Activated B cell treated with CpG ODN at 0.5 μM for 24 hours (primary cell): ENCODE results near the gene KCNJ10. TPM values are rescaled to one million over a fixed set of nuclear protein-coding genes. Genes with fewer than 3 reads are reported as not detected.

ENCODE experiments used
- ATAC-seq: fragments of 200-7000 bp; cut with Tn5 transposase; one replicate; pipeline ENCODE4 v1.10.0; 2021; ENCODE audit warnings: low read depth, mild to moderate bottlenecking, moderate library complexity
- CTCF ChIA-PET: fragments of 350-600 bp; sonication (Branson Sonifier 250); formaldehyde crosslinking; loops from one replicate; lab custom pipeline; 2021; ENCODE audit warnings: antibody characterized with exemption; lab: Charles Lee
- POLR2A ChIA-PET: fragments of 350-600 bp; sonication (Branson Sonifier 250); formaldehyde crosslinking; loops from one replicate; lab custom pipeline; 2021; ENCODE audit warnings: antibody characterized with exemption; lab: Charles Lee
- DNase-seq: peaks from one replicate; pipeline ENCODE4 v3.0.0; 2022
- H3K27ac Mint-ChIP-seq: one replicate; pipeline ENCODE4 v1.8.0; 2020; ENCODE audit warnings: mixed read lengths
- H3K27me3 Mint-ChIP-seq: one replicate; pipeline ENCODE4 v1.8.0; 2021; ENCODE audit warnings: mixed read lengths
- H3K36me3 Mint-ChIP-seq: one replicate; pipeline ENCODE4 v1.8.0; 2021; ENCODE audit warnings: low read depth, mixed read lengths
- H3K4me1 Mint-ChIP-seq: one replicate; pipeline ENCODE4 v1.8.0; 2021; ENCODE audit warnings: mixed read lengths
- H3K4me3 Mint-ChIP-seq: one replicate; pipeline ENCODE4 v1.8.0; 2020; ENCODE audit warnings: mild to moderate bottlenecking, mixed read lengths
- H3K9me3 Mint-ChIP-seq: one replicate; pipeline ENCODE4 v1.8.0; 2020; ENCODE audit warnings: mixed read lengths
- intact Hi-C: fragments of 100-400 bp; cut with micrococcal nuclease; formaldehyde crosslinking; loops from one replicate; pipeline ENCODE4 v1.15.1; 2024
- total RNA-seq: library from RNA; stranded (reverse); gene quantifications from 2 replicates; pipeline ENCODE4 v1.2.3, GENCODE V29; 2022
- TF ChIP-seq, protein P1 (sequence below): fragments of 200-600 bp; IDR thresholded peaks from one replicate; pipeline ENCODE4 v1.8.0; 2022; ENCODE audit warnings: antibody characterized with exemption, mild to moderate bottlenecking

Gene KCNJ10
- total RNA-seq, 1 donor from 2014 or later = not detected

DNA sequence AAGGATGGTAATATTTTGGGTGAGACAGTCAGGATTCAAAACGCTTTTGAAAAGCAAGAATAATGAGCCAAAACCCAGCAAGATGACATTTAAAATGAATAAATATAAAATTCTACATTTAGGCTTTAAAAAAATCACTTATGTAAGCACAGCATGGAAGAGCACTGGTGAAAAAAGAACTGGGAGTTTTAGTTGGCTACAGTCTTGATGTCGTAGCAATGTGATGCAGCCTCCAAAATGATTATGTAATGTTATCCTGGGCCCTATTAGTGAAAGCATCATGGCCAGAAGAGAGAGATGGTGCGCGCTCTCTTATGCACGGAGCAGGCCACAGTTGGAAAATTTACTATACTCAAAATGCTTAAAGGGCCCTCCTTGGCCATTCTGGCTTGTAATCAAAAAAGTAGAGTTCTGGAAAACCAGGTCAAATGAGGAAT lies 16.5 kb upstream of the KCNJ10 start:
- POLR2A ChIA-PET = interaction anchor here (1.4 to 2.7 kb wide), 2 partner anchors 10 to 12 kb away, joined by 4 to 11 read pairs; partner anchors contain the start of gene IGSF8
- DNase-seq (no peak), ATAC-seq (no peak)
- intact Hi-C loops = no loop called here
- Mint-ChIP-seq H3K36me3 (peaks cover 53% of the 10 kb centered on the region), H3K4me3 (no peak overlapping the region), H3K4me1 (peaks cover 14% of the 10 kb centered on the region), H3K27me3 (peaks cover 12% of the 10 kb centered on the region), H3K9me3 (no peaks in the 10 kb centered on the region), H3K27ac (no peak overlapping the region)
- TF ChIP-seq, protein P1, sequence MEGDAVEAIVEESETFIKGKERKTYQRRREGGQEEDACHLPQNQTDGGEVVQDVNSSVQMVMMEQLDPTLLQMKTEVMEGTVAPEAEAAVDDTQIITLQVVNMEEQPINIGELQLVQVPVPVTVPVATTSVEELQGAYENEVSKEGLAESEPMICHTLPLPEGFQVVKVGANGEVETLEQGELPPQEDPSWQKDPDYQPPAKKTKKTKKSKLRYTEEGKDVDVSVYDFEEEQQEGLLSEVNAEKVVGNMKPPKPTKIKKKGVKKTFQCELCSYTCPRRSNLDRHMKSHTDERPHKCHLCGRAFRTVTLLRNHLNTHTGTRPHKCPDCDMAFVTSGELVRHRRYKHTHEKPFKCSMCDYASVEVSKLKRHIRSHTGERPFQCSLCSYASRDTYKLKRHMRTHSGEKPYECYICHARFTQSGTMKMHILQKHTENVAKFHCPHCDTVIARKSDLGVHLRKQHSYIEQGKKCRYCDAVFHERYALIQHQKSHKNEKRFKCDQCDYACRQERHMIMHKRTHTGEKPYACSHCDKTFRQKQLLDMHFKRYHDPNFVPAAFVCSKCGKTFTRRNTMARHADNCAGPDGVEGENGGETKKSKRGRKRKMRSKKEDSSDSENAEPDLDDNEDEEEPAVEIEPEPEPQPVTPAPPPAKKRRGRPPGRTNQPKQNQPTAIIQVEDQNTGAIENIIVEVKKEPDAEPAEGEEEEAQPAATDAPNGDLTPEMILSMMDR = no peak
- CTCF ChIA-PET = interaction anchor here (0.9 to 7.6 kb wide), 8 partner anchors 11 to 290 kb away, joined by 3 to 81 read pairs (median 14); partner anchors contain the start of gene IGSF8

DNA sequence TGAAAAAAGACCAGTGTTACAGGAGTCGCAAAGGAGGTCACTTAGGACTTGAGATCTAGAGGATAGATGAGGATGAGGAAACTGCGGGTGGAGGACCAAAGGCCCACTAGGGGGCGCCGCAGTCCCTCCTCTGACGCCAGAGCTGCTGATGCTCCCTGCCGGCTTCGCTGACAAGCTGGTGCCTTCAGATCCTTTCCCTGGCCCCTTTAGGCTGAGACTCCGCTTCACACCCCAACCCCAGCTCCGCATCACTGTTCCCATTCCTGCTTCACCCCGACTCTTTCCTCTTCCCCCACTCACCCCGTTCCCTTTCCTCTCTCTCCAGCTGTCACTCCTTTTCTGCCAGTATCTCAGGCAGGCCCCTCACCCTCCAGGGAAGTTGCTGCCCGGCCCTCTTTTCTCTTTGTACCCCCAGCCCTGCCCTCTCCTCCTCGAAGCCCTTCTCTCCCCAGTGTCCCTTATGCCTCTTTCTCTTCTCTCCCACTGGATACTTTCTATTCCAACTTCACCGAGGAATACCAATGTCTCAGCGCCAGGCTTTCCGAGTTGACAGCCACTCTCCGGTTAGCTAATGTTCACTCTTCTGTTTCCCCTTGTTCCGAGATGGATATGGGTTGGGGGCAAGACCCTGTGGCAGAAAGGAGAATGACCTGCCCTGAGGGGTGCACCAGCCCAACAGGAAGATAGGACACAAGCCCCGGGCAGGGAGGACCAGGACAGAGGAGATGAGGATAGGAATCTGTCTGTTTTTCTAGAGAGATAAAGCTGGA lies 15.9 kb upstream of the KCNJ10 start:
- CTCF ChIA-PET = interaction anchor here (0.7 to 7.6 kb wide), 16 partner anchors 10 to 290 kb away, joined by 3 to 81 read pairs (median 6); partner anchors contain the start of gene IGSF8
- Mint-ChIP-seq H3K36me3 (peaks cover 47% of the 10 kb centered on the region), H3K27me3 (peaks cover 16% of the 10 kb centered on the region), H3K27ac (no peak overlapping the region), H3K4me3 (no peak overlapping the region), H3K9me3 (no peaks in the 10 kb centered on the region), H3K4me1 (peaks cover 14% of the 10 kb centered on the region)
- DNase-seq (peak; percentile 60), ATAC-seq (peak; percentile 68)
- POLR2A ChIA-PET = interaction anchor here (2.7 kb wide), 1 partner anchor 13 kb away, joined by 11 read pairs; the partner anchor contains the start of gene IGSF8
- TF ChIP-seq, protein P1 = no peak
- intact Hi-C loops = loop anchor here (1.0 kb wide), 2 partner anchors 166 to 290 kb away; no protein-coding TSS in a partner anchor

DNA sequence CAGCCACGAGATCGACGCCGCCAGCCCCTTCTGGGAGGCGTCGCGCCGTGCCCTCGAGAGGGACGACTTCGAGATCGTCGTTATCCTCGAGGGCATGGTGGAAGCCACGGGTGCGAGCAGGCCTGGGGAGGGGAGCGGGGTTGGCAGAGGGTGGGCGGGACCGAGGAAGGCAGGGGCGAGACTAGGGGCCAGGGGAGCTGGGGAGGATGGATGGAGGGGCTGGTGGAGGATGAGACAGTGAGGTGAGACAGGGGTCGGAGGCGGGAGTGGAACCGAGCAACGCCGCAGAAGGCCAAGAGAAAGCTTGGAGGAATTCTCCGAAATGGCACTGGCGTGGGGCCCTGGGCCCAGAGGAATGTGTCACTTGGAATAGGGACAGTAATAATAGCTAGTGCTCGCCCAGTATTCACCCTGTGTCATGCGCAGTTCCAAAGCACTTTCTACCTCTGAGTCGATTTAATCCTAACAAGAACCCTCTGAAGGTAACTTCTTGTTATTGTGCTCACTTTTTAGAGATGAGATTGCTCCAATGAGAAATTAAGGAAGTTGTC lies 14.9 kb upstream of the KCNJ10 start:
- CTCF ChIA-PET = interaction anchor here (1.3 to 7.6 kb wide), 11 partner anchors 9 to 291 kb away, joined by 4 to 81 read pairs (median 10); partner anchors contain the start of gene IGSF8
- no peak for ATAC-seq
- TF ChIP-seq, protein P1 = no peak
- Mint-ChIP-seq H3K36me3 (peaks cover 37% of the 10 kb centered on the region), H3K27ac (no peak overlapping the region), H3K4me1 (peaks cover 14% of the 10 kb centered on the region), H3K27me3 (peaks cover 26% of the 10 kb centered on the region), H3K4me3 (no peak overlapping the region), H3K9me3 (no peaks in the 10 kb centered on the region)
- POLR2A ChIA-PET = interaction anchor here (2.7 kb wide), 1 partner anchor 14 kb away, joined by 11 read pairs; the partner anchor contains the start of gene IGSF8
- intact Hi-C loops = loop anchor here (1.0 kb wide), 4 partner anchors 39 to 291 kb away; no protein-coding TSS in a partner anchor
- DNase-seq = no peak

DNA sequence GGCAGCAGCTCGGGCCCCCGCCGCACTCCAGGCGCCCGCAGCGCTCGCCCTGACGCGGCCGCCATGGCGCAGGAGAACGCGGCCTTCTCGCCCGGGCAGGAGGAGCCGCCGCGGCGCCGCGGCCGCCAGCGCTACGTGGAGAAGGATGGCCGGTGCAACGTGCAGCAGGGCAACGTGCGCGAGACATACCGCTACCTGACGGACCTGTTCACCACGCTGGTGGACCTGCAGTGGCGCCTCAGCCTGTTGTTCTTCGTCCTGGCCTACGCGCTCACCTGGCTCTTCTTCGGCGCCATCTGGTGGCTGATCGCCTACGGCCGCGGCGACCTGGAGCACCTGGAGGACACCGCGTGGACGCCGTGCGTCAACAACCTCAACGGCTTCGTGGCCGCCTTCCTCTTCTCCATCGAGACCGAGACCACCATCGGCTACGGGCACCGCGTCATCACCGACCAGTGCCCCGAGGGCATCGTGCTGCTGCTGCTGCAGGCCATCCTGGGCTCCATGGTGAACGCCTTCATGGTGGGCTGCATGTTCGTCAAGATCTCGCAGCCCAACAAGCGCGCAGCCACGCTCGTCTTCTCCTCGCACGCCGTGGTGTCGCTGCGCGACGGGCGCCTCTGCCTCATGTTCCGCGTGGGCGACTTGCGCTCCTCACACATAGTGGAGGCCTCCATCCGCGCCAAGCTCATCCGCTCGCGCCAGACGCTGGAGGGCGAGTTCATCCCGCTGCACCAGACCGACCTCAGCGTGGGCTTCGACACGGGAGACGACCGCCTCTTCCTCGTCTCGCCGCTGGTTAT lies 14.2 kb upstream of the KCNJ10 start:
- ATAC-seq (peak; percentile 83), DNase-seq (peak; percentile 70)
- no peaks in the 10 kb centered on the region for H3K9me3 Mint-ChIP-seq
- H3K27me3 Mint-ChIP-seq = peaks cover 31% of the 10 kb centered on the region
- intact Hi-C loops = loop anchor here (1.0 kb wide), 2 partner anchors 38 to 148 kb away; no protein-coding TSS in a partner anchor
- ChIA-PET CTCF (interaction anchor here (1.0 to 7.6 kb wide), 10 partner anchors 13 to 292 kb away, joined by 3 to 81 read pairs (median 10); partner anchors contain the start of gene IGSF8), POLR2A (no interaction called here)
- H3K36me3 Mint-ChIP-seq = peaks cover 33% of the 10 kb centered on the region
- peak overlapping the region; percentile 75 for H3K4me3 Mint-ChIP-seq
- TF ChIP-seq, protein P1 = no peak
- H3K4me1 Mint-ChIP-seq = peaks cover 14% of the 10 kb centered on the region
- H3K27ac Mint-ChIP-seq = no peak overlapping the region
